22Rv1 (cell line): Measurements from ENCODE around the gene KLF13.

Experiments used
- ZFX ChIP-seq: fragments of 450-650 bp; IDR thresholded peaks from 2 replicates; pipeline ENCODE4 v1.6.1; 2017; ENCODE audit warnings: antibody characterized with exemption, borderline replicate concordance
- TF ChIP-seq, protein P1 (sequence below): fragments of 450-650 bp; IDR thresholded peaks from 2 replicates; pipeline ENCODE4 v1.5.1; 2017; ENCODE audit warnings: mild to moderate bottlenecking

- TF ChIP-seq, protein P1, sequence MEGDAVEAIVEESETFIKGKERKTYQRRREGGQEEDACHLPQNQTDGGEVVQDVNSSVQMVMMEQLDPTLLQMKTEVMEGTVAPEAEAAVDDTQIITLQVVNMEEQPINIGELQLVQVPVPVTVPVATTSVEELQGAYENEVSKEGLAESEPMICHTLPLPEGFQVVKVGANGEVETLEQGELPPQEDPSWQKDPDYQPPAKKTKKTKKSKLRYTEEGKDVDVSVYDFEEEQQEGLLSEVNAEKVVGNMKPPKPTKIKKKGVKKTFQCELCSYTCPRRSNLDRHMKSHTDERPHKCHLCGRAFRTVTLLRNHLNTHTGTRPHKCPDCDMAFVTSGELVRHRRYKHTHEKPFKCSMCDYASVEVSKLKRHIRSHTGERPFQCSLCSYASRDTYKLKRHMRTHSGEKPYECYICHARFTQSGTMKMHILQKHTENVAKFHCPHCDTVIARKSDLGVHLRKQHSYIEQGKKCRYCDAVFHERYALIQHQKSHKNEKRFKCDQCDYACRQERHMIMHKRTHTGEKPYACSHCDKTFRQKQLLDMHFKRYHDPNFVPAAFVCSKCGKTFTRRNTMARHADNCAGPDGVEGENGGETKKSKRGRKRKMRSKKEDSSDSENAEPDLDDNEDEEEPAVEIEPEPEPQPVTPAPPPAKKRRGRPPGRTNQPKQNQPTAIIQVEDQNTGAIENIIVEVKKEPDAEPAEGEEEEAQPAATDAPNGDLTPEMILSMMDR = no peak
- no peak for TF ChIP-seq ZFX
These were observed 11.8 kb downstream of the KLF13 start for GRCh38 chr15:31338318-31338878.
